WTC11 (cell line): ENCODE measurements around the gene HYAL1.

Experiments
- ATF1 ChIP-seq: sonication (generic); formaldehyde crosslinking; IDR thresholded peaks from 2 replicates; pipeline ENCODE4 v1.8.1; 2023; ENCODE audit warnings: mild to moderate bottlenecking, moderate library complexity, missing genetic modification reagents
- CTCF ChIP-seq: fragments of 200-600 bp; IDR thresholded peaks from 2 replicates; pipeline ENCODE4 v1.8.0; 2022; ENCODE audit warnings: antibody characterized with exemption
- E2F4 ChIP-seq: sonication (generic); formaldehyde crosslinking; IDR thresholded peaks from 2 replicates; pipeline ENCODE4 v1.8.1; 2022; ENCODE audit warnings: low read depth, mild to moderate bottlenecking, moderate library complexity, missing genetic modification reagents, borderline replicate concordance
- ESRRA ChIP-seq: sonication (generic); formaldehyde crosslinking; IDR thresholded peaks from 2 replicates; pipeline ENCODE4 v1.8.1; 2022; ENCODE audit warnings: mild to moderate bottlenecking, missing genetic modification reagents, borderline replicate concordance
- NR1H2 ChIP-seq: sonication (generic); formaldehyde crosslinking; IDR thresholded peaks from 2 replicates; pipeline ENCODE4 v1.9.0; 2021; ENCODE audit warnings: mild to moderate bottlenecking, moderate library complexity, missing genetic modification reagents
- NR2C2 ChIP-seq: sonication (generic); formaldehyde crosslinking; IDR thresholded peaks from 2 replicates; pipeline ENCODE4 v1.8.0; 2022; ENCODE audit warnings: mild to moderate bottlenecking, missing genetic modification reagents
- PRDM15 ChIP-seq: sonication (generic); formaldehyde crosslinking; IDR thresholded peaks from 2 replicates; pipeline ENCODE4 v1.8.0; 2022; ENCODE audit warnings: missing genetic modification reagents
- SP1 ChIP-seq: sonication (generic); formaldehyde crosslinking; conservative IDR thresholded peaks from 2 replicates; pipeline ENCODE4 v1.8.1; 2022; ENCODE audit warnings: missing genetic modification reagents
- TEAD4 ChIP-seq: sonication (generic); formaldehyde crosslinking; IDR thresholded peaks from 2 replicates; pipeline ENCODE4 v1.8.0; 2022; ENCODE audit warnings: mild to moderate bottlenecking, missing genetic modification reagents
- USF2 ChIP-seq: sonication (generic); formaldehyde crosslinking; IDR thresholded peaks from 2 replicates; pipeline ENCODE4 v1.8.1; 2023; ENCODE audit warnings: mild to moderate bottlenecking, missing genetic modification reagents, moderate library complexity

- no peak for TF ChIP-seq ESRRA (CRISPR knock-in tag)
- no peak for TF ChIP-seq NR2C2 (CRISPR knock-in tag)
- TF ChIP-seq E2F4 (CRISPR knock-in tag) = no peak; the same call in 1 of the 2 replicates
- no peak for TF ChIP-seq NR1H2 (CRISPR knock-in tag)
- no peak for TF ChIP-seq CTCF
- 0 out of 2 replicates have a peak, but pooled peaks have one; percentile 4 for TF ChIP-seq PRDM15 (CRISPR knock-in tag)
- peak; percentile 41; the same call in 1 of the 2 replicates for TF ChIP-seq USF2 (CRISPR knock-in tag)
- TF ChIP-seq SP1 (CRISPR knock-in tag) = peak; percentile 79; the same call in 1 of the 2 replicates
- TF ChIP-seq ATF1 (CRISPR knock-in tag) = no peak
- no peak for TF ChIP-seq TEAD4
Observed at GRCh38 chr3:50337175-50337861, 33.9 kb upstream of the HYAL1 start.
